Lower leg skin (tissue), 3 donors: ENCODE measurements around the gene ZFYVE9.

Experiments used
- POLR2A ChIP-seq, 2 donors: fragments of 450-650 bp; IDR thresholded peaks; one replicate each; pipeline ENCODE4 v1.6.1; 2016 to 2017; ENCODE audit warnings: antibody characterized with exemption in 2 of 2, mild to moderate bottlenecking in 1 of 2, moderate library complexity in 1 of 2
- TF ChIP-seq, protein P1 (sequence below), 3 donors: fragments of 450-650 bp; IDR thresholded peaks; one replicate each; pipeline ENCODE4 v1.5.1; 2016; ENCODE audit warnings: antibody characterized with exemption in 3 of 3, mild to moderate bottlenecking in 3 of 3, moderate library complexity in 2 of 3

GRCh38 chr1:52225174-52225573 lies 83.3 kb downstream of the ZFYVE9 start:
- TF ChIP-seq, protein P1, sequence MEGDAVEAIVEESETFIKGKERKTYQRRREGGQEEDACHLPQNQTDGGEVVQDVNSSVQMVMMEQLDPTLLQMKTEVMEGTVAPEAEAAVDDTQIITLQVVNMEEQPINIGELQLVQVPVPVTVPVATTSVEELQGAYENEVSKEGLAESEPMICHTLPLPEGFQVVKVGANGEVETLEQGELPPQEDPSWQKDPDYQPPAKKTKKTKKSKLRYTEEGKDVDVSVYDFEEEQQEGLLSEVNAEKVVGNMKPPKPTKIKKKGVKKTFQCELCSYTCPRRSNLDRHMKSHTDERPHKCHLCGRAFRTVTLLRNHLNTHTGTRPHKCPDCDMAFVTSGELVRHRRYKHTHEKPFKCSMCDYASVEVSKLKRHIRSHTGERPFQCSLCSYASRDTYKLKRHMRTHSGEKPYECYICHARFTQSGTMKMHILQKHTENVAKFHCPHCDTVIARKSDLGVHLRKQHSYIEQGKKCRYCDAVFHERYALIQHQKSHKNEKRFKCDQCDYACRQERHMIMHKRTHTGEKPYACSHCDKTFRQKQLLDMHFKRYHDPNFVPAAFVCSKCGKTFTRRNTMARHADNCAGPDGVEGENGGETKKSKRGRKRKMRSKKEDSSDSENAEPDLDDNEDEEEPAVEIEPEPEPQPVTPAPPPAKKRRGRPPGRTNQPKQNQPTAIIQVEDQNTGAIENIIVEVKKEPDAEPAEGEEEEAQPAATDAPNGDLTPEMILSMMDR (IDR thresholded peaks at IDR 0.05) = no peak
- no peak for TF ChIP-seq POLR2A (IDR thresholded peaks at IDR 0.05)
